Uterus (tissue), 4 donors: ENCODE results near the gene GPR108. TPM values are rescaled to one million over a fixed set of nuclear protein-coding genes. Genes with fewer than 3 reads are reported as not detected.
A peak's percentile ranks its signal among the peaks of the same experiment; 100 is the strongest.

ENCODE experiments used
- DNase-seq, 2 donors: peaks; one replicate each; pipeline ENCODE4 v3.0.0-alpha.2; 2019 to 2020
- H3K27ac ChIP-seq, 2 donors: fragments of 200-600 bp; sonication (generic); 1 replicate in 1 of 2; 2 replicates in 1 of 2; pipeline ENCODE4 v1.5.1; 2016 to 2018
- H3K27me3 ChIP-seq, 2 donors: fragments of 200-600 bp; sonication (generic); one replicate each; pipeline ENCODE4 v1.5.1; 2018 to 2019; ENCODE audit warnings: control low read depth in 1 of 2
- H3K36me3 ChIP-seq, 2 donors: fragments of 200-600 bp; sonication (generic); one replicate each; pipeline ENCODE4 v1.5.1; 2019; ENCODE audit warnings: control low read depth in 1 of 2
- H3K4me1 ChIP-seq, 2 donors: fragments of 200-600 bp; sonication (generic); one replicate each; pipeline ENCODE4 v1.5.1; 2018 to 2019; ENCODE audit warnings: control low read depth in 1 of 2
- H3K4me3 ChIP-seq, 2 donors: fragments of 200-600 bp; sonication (generic); 1 replicate in 1 of 2; 2 replicates in 1 of 2; pipeline ENCODE4 v1.5.1; 2018 to 2019; ENCODE audit warnings: mild to moderate bottlenecking in 1 of 2
- H3K9me3 ChIP-seq, 2 donors: fragments of 200-600 bp; sonication (generic); one replicate each; pipeline ENCODE4 v1.5.1; 2019; ENCODE audit warnings: control low read depth in 1 of 2
- CTCF ChIP-seq, 4 experiments: fragments of 200-600 bp in 2 of 4; fragments of 450-650 bp in 2 of 4; sonication (generic) in 2 of 4; IDR thresholded peaks; one replicate each; pipeline ENCODE4 v1.5.1; 2016 to 2019; ENCODE audit warnings: antibody characterized with exemption in 4 of 4, mild to moderate bottlenecking in 2 of 4, moderate library complexity in 1 of 4
- POLR2A ChIP-seq, 2 donors: fragments of 450-650 bp; IDR thresholded peaks; one replicate each; pipeline ENCODE4 v1.6.1; 2016; ENCODE audit warnings: antibody characterized with exemption in 2 of 2, mild to moderate bottlenecking in 1 of 2, moderate library complexity in 1 of 2
- intact Hi-C: fragments of 100-400 bp; cut with DNase I; formaldehyde crosslinking; loops from one replicate; pipeline ENCODE4 v1.15.1; 2023; ENCODE audit warnings: low total_unique reads
- total RNA-seq, 4 donors: library from RNA; depleted of rRNA in 3 of 4; stranded (reverse); fragments of >200 nt in 3 of 4; gene quantifications; one replicate each; pipeline versions ENCODE4 v1.1.0 to v1.2.4, GENCODE V29; 2014 to 2023
- donor health status: DM: yes; HTN: yes; CAD: no.

Gene GPR108
- total RNA-seq, 4 donors from 2014 or later = 38.6 to 147 (median 111) TPM

- peak; percentile 75 to 79 for DNase-seq
- TF ChIP-seq CTCF (IDR thresholded peaks at IDR 0.05) = peak; percentile 45 to 63 (median 55)
- TF ChIP-seq POLR2A (IDR thresholded peaks at IDR 0.05) = peak in 1 of 2 donors; percentile 34
- Histone ChIP-seq H3K4me3 (peak overlapping the region; percentile 82), H3K9me3 (no peaks in the 10 kb centered on the region), H3K27me3 (no peaks in the 10 kb centered on the region), H3K27ac (peak overlapping the region; percentile 96 to 98), H3K36me3 (no peaks in the 10 kb centered on the region), H3K4me1 (peaks cover 0 to 16% of the 10 kb centered on the region in 2 donors)
- intact Hi-C loops = no loop called here
Measured at GRCh38 chr19:6736169-6736916, 1.0 kb downstream of the GPR108 start.

- intact Hi-C loops = no loop called here
Measured at GRCh38 chr19:6735181-6735911, 2.0 kb downstream of the GPR108 start.

GRCh38 chr19:6734096-6734696 lies 3.2 kb downstream of the GPR108 start:
- no peak for TF ChIP-seq CTCF (IDR thresholded peaks at IDR 0.05)
- no peak for TF ChIP-seq POLR2A (IDR thresholded peaks at IDR 0.05)
- DNase-seq = no peak
- H3K4me1 ChIP-seq = peaks cover 0 to 12% of the 10 kb centered on the region in 2 donors
- H3K27ac ChIP-seq = no peak overlapping the region
- no peaks in the 10 kb centered on the region for H3K9me3 ChIP-seq
- no peaks in the 10 kb centered on the region for H3K36me3 ChIP-seq
- no peak overlapping the region for H3K4me3 ChIP-seq
- intact Hi-C loops = no loop called here
- no peaks in the 10 kb centered on the region for H3K27me3 ChIP-seq

More at GRCh38 chr19:6735181-6735911, 2.0 kb downstream of the GPR108 start:
- no peak for TF ChIP-seq CTCF (IDR thresholded peaks at IDR 0.05)
- no peak for TF ChIP-seq POLR2A (IDR thresholded peaks at IDR 0.05)
- Histone ChIP-seq H3K36me3 (no peaks in the 10 kb centered on the region), H3K4me3 (no peak overlapping the region), H3K9me3 (no peaks in the 10 kb centered on the region), H3K27me3 (no peaks in the 10 kb centered on the region), H3K4me1 (peaks cover 0 to 12% of the 10 kb centered on the region in 2 donors), H3K27ac (peak overlapping the region; percentile 96 to 98)
- no peak for DNase-seq

GRCh38 chr19:6733338-6734095 lies 3.9 kb downstream of the GPR108 start:
- Histone ChIP-seq H3K36me3 (no peaks in the 10 kb centered on the region), H3K27me3 (no peaks in the 10 kb centered on the region), H3K27ac (no peak overlapping the region), H3K4me1 (peaks cover 0 to 7% of the 10 kb centered on the region in 2 donors), H3K4me3 (no peak overlapping the region), H3K9me3 (no peaks in the 10 kb centered on the region)
- intact Hi-C loops = no loop called here
- DNase-seq = no peak
- TF ChIP-seq CTCF (IDR thresholded peaks at IDR 0.05) (no peak), POLR2A (IDR thresholded peaks at IDR 0.05) (no peak)
